C4-2B (cell line): ENCODE results near the gene TMEM30A.
A peak's percentile ranks its signal among the peaks of the same experiment; 100 is the strongest.

ENCODE experiments used
- H3K27ac ChIP-seq: fragments of 450-650 bp; 2 replicates; pipeline ENCODE4 v1.5.1; 2017
- CTCF ChIP-seq: fragments of 450-650 bp; conservative IDR thresholded peaks from 2 replicates; pipeline ENCODE4 v1.5.1; 2017; ENCODE audit warnings: mild to moderate bottlenecking
- ZFX ChIP-seq: fragments of 450-650 bp; IDR thresholded peaks from 2 replicates; pipeline ENCODE4 v1.6.1; 2017

Gene TMEM30A

GRCh38 chr6:75284632-75285282, at the start of gene TMEM30A:
Gene TMEM30A (minus strand): TSS chr6:75284792. CDS start chr6:75284638, 154 bp downstream.
- TF ChIP-seq ZFX (no peak), CTCF (no peak)
- peak within 1 kb of the TSS; percentile 90 for H3K27ac ChIP-seq

DNA sequence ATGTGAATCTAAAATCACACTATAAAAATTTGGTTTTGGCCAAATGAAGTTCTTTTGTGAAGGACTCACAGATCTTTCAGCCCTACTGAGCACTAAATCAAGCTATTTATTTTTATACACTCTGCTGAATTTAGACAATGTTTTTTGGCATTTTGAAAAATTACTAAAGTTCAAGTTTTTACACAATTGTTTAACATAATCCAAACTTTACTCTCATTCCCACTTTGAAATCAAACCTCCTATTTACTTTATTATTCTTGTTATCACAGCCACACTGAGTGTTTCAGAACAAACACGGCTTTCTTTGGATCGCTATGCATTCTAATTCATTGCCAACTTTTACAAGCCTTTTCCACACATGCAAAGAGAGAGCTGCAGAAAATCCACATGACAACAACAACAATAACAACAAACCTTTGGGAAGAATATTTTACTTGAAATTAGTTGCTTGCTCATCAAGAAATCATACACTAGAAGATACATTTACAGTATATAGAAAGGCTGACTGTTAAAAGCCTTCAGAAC, 49.1 kb upstream of the TMEM30A start:
- no peak overlapping the region for H3K27ac ChIP-seq
- no peak for TF ChIP-seq CTCF
- TF ChIP-seq ZFX = no peak

GRCh38 chr6:75331151-75331550, 46.6 kb upstream of the TMEM30A start:
- H3K27ac ChIP-seq = no peak overlapping the region
- TF ChIP-seq CTCF (no peak), ZFX (no peak)

DNA sequence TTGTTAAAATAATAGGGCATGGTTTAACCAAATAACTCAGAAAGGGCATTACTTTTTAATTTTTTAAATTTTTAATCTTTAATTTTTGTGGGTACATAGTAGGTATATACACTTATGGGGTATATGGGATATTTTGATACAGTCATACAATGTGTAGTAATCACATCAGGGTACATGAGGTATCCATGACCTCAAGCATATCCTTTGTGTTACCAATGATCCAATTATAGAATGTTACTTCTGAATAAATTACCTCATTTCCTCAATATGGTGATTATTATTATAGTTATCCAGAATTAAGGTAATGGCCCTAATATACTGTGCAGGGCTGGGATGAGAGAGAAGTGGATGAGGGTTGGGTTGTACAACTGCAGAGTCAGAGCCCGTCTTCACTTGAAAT, 45.1 kb upstream of the TMEM30A start:
- TF ChIP-seq CTCF (no peak), ZFX (no peak)
- no peak overlapping the region for H3K27ac ChIP-seq

DNA sequence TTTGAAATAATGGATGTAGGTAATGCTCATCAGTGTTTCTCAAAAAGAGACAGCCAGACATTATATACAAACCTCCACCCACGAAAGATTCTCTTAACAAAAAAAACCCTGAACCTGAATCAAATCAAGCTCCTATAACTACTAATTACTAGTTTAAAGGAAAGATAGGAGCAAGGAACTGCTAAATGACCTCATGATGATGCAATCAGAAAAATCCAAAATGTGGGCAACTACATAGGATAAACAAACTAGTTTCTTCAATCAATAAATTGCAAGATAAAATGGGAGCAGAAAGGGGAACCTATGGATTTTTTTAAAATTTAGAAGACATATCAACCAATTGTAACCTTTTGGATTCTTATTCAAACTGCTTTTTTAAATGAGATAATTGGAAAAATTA, 43.2 kb upstream of the TMEM30A start:
- no peak overlapping the region for H3K27ac ChIP-seq
- TF ChIP-seq CTCF = no peak
- TF ChIP-seq ZFX = no peak

- H3K27ac ChIP-seq = no peak overlapping the region
- TF ChIP-seq ZFX (no peak), CTCF (no peak)
These were observed 42.1 kb upstream of the TMEM30A start for GRCh38 chr6:75326557-75327258.

- no peak overlapping the region for H3K27ac ChIP-seq
- no peak for TF ChIP-seq CTCF
- no peak for TF ChIP-seq ZFX
These were observed 34.3 kb upstream of the TMEM30A start for GRCh38 chr6:75318900-75319299.
